HG03575 (cell line): ENCODE results near the gene PSMB2.

Experiments
- ATAC-seq: cut with Tn5 transposase; IDR thresholded peaks from one replicate; pipeline ENCODE4 v1.9.1; 2021; ENCODE audit not compliant: unreplicated experiment, insufficient number of reproducible peaks, low FRiP score; ENCODE audit errors: extremely low read depth

Gene PSMB2

DNA sequence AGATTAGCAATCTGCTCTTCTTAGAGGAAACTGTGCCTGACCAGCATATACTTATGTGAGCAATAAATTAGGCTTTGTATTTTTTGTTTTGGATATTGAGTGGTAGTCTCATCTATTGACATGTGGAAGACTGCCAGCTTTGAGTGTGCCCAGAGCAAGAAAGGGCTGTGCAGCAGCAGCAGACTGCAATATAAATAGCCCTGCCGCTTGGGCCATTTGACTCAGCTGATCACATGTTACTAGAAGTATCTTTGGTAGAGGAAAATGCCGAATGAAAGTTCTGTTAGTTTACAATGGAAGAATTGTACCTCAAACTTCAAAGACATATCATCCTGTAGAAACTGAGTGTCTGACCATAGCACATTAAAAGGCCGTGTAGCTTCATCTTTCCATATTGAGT lies 9.1 kb upstream of the PSMB2 start:
- no peak for ATAC-seq

GRCh38 chr1:35646043-35646442 lies 4.7 kb upstream of the PSMB2 start:
- no peak for ATAC-seq

- no peak for ATAC-seq
These were observed 2.9 kb upstream of the PSMB2 start for GRCh38 chr1:35644204-35644603.

DNA sequence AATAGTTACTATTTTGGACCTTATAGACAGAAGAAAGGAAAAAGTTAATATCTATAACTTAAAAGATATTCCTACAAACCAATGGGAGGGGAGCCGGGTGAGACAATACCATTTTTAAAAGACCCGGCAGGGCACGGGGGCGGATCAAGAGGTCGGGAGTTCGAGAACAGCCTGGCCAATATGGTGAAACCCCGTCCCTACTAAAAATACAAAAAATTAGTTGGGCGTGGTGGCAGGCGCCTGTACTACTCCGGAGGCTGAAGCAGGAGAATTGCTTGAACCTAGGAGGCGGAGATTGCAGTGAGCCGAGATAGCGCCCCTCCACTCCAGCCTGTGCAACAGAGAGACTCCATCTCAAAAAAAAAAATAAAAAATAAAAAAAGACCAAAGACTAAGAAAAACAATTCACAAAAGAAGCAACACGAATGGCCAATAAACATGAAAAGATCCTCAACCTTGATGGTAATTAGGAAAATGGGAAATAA lies 1.2 kb upstream of the PSMB2 start:
- ATAC-seq, result no peak

DNA sequence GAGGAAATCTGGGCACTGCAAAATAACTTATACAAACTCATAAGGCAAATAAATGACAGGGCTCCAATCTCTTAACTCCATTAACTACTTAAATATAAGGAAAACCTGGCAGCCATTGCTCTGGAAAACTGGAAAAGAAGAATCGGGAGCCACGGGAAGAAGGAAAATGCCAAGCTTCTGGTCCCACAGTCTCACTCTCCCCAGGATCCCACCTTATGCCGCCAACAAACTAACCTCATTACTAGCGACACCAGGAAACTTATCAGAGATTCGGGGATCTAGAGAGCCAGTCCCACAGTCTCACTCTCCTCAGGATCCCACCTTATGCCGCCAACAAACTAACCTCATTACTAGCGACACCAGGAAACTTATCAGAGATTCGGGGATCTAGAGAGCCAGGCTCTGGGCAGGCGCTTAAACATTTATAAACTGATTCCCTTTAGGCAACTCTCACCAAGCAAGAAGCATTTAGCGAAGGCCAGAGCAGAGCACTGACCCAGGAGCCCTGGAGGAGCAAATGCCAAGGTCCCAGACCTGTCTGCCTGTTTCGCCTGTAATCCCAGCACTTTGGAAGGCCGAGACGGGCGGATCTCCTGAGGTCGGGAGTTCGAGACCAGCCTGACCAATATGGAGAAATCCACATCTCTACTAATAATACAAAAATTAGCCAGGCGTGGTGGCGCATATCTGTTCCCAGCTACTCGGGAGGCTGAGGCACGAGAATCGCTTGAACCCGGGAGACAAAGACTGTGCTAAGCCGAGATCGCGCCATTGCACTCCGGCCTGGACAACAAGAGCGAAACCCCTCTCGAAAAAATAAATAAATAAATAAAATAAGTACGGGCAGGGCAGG lies 720 bp downstream of the PSMB2 start:
- ATAC-seq, result no peak

DNA sequence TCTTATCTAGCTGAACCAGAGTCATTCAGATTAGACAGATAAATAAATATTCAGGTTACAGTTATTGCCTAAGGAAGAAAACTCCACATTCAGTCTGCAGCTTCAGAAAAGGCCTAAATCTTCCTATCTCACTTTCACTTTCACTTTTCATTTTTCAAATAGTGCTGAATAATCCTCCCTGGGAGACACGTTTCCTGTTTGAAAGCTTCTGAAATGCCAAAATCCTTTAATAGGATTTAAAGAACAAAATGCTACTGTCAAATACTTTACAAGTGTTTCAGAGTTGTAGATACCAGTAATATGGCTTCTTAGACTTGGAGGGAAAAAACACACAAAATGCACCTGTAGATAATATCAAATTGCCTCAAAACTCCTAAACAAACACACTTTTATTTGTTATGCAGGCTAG lies 3.9 kb downstream of the PSMB2 start:
- no peak for ATAC-seq

GRCh38 chr1:35633547-35633946 lies 7.8 kb downstream of the PSMB2 start:
- ATAC-seq, result no peak

DNA sequence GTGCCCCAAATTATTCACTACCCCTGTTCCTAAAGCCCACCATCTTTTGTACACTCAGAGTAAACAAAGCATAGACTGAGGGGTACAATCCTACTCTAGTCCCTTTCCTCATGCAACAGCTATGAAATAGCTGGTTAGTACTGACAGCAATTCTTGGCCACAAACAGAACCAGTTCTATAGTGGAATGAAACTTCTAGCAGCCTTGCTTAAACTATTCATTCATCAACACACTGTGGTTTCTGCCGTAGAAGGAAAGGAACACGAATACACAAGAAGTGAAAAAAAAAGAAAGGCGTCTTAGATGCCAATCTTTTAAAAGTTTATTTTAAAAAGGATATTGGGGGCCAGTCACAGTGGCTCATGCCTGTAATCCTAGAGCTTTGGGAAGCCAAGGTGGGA lies 9.9 kb downstream of the PSMB2 start:
- no peak for ATAC-seq

DNA sequence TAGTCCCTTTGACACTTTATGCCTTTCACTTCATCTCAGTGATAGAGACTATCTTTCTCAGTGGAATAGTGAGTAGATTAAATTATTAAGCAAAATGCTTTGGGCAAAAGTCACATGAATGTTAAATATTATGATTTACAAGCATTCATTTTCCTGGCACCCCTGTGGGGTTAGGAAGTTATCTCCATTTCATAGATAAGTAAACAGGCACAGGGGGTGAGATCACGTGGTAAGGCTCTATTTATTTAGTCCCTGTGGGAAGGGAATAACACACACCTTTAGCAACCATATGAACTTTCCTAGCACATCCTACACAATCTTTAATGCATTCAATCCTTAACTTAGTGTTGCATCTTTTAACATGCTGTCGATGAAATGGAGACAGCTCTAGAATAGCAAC lies 12.3 kb downstream of the PSMB2 start:
- ATAC-seq, result no peak

GRCh38 chr1:35623832-35624231 lies 17.5 kb downstream of the PSMB2 start:
- no peak for ATAC-seq

GRCh38 chr1:35622510-35623178 lies 18.7 kb downstream of the PSMB2 start:
- no peak for ATAC-seq

- ATAC-seq, result no peak
These were observed 21.8 kb downstream of the PSMB2 start for GRCh38 chr1:35619237-35620121.

DNA sequence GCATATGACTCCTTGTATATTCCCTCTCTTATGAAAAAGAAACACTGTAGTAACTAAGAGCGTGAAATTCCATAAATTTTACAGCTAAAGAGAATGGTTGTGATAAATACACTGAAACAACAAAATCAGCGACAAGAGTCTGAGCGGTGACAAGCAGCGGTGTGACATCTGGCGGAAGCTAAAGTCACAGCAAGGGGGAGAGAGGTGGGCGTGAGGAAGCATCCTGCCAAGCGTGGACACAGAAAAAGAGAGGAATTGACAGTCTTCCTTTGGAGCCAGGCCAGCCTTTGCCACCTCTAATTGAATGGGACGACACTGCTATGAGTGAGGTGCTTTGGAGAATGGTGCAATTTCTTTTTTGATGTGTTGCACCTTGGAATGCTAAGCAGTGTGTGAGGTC lies 25.9 kb downstream of the PSMB2 start:
- ATAC-seq, result no peak

GRCh38 chr1:35611655-35612054 lies 29.7 kb downstream of the PSMB2 start:
- ATAC-seq, result no peak

DNA sequence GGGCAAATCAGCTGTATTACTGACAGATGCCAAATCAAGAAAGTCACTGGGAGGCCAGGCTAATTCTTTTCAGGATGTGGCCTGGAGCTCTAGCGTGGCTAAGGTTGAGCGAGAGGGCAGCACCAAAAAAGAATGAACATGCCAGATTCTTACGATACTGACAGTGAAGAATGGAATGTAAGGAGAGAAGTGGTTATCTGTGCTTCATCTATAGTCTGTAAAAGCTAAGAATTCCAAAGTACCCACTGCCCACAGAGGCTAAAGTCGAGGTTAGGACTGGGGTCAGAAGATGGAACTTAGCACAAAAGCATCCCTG lies 35.5 kb downstream of the PSMB2 start:
- no peak for ATAC-seq

DNA sequence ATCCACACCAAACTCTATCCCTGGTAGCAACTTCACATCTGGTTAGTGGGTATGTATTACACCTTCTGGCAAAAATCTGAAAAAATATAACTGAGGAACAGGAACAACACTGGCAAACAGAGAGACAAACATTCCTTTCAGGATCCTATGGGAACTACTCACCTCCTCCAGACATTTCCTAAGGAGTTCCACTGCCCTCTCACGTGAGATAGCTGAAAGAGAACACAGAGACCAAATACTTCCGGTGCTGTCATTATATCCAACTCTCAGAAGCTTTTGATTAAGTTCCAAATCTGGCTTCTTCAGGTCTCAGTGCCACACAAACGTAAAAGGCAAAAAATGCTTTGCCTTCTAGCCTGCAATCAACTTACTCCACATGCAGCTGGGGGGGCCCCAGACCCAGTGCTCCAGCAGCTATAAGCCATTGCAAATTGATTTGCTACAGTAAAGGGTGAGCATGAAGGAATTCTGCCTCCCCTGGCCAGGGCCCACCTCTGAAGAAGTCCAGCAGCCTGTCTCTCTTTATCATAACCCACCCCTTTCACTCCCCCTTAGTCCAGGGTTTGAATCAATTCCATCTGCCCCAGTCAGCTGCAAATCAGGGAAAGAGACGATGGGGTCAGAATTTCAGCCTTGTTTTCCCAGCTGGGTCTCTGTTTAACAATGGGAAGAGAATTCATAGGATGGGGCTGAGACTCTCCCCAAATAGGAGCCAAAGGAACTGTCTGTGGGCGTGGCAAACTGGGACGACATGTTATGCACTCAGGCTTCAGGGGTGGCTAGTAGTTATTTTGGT lies 36.1 kb downstream of the PSMB2 start:
- no peak for ATAC-seq

GRCh38 chr1:35603941-35604340 lies 37.4 kb downstream of the PSMB2 start:
- no peak for ATAC-seq

GRCh38 chr1:35603468-35603867 lies 37.9 kb downstream of the PSMB2 start:
- ATAC-seq, result no peak

GRCh38 chr1:35600593-35600992 lies 40.7 kb downstream of the PSMB2 start:
- ATAC-seq, result no peak
